HepG2 (cell line): ENCODE measurements around the gene RNF222. TPM values are rescaled to one million over a fixed set of nuclear protein-coding genes. Genes with fewer than 3 reads are reported as not detected.

Experiments
- ARNTL ChIP-seq: sonication (generic); formaldehyde crosslinking; IDR thresholded peaks from 2 replicates; pipeline ENCODE4 v1.4.0; 2020; ENCODE audit warnings: mild to moderate bottlenecking, missing genetic modification reagents
- ASH2L ChIP-seq: fragments of 300-600, 200-600 bp; sonication (generic); IDR thresholded peaks from 2 replicates; pipeline ENCODE4 v1.7.0; 2017; ENCODE audit warnings: low read depth, mild to moderate bottlenecking, moderate library complexity, mixed read lengths, low read length; ENCODE audit not compliant: insufficient read length
- KDM5A ChIP-seq: fragments of 200-600 bp; sonication (generic); IDR thresholded peaks from 2 replicates; pipeline ENCODE4 v1.7.0; 2018; ENCODE audit warnings: antibody characterized with exemption, mild to moderate bottlenecking, low read length, borderline replicate concordance
- KMT2A ChIP-seq: sonication (generic); formaldehyde crosslinking; IDR thresholded peaks from 2 replicates; pipeline ENCODE4 v1.4.0; 2020; ENCODE audit warnings: missing genetic modification reagents
- KMT2B ChIP-seq: IDR thresholded peaks from 2 replicates; pipeline ENCODE4 v1.6.1; 2016; ENCODE audit warnings: missing genetic modification reagents, missing compliant biosample characterization
- LBX2 ChIP-seq: sonication (generic); formaldehyde crosslinking; IDR thresholded peaks from 2 replicates; pipeline ENCODE4 v1.5.0; 2020; ENCODE audit warnings: missing genetic modification reagents, mild to moderate bottlenecking, borderline replicate concordance
- MIER2 ChIP-seq: IDR thresholded peaks from 2 replicates; pipeline ENCODE4 v1.6.1; 2016; ENCODE audit warnings: missing biosample characterization, missing genetic modification reagents
- NCOA2 ChIP-seq: sonication (generic); formaldehyde crosslinking; IDR thresholded peaks from 2 replicates; pipeline ENCODE4 v1.8.0; 2022; ENCODE audit warnings: inconsistent platforms
- NFRKB ChIP-seq: fragments of 450-650 bp; IDR thresholded peaks from 2 replicates; pipeline ENCODE4 v1.6.1; 2017
- TCF7 ChIP-seq: sonication (generic); IDR thresholded peaks from 2 replicates; pipeline ENCODE4 v1.6.1; 2016; ENCODE audit warnings: antibody characterized with exemption, low read depth
- TOPORS ChIP-seq: sonication (generic); formaldehyde crosslinking; IDR thresholded peaks from 2 replicates; pipeline ENCODE4 v1.8.0; 2023; ENCODE audit warnings: mild to moderate bottlenecking, missing genetic modification reagents
- YEATS2 ChIP-seq: sonication (generic); formaldehyde crosslinking; IDR thresholded peaks from 2 replicates; pipeline ENCODE4 v1.4.0; 2020; ENCODE audit warnings: missing genetic modification reagents, borderline replicate concordance
- ZMYM2 ChIP-seq: sonication (generic); formaldehyde crosslinking; IDR thresholded peaks from 2 replicates; pipeline ENCODE4 v1.8.0; 2022; ENCODE audit warnings: mild to moderate bottlenecking, missing genetic modification reagents
- ZNF225 ChIP-seq: sonication (generic); formaldehyde crosslinking; IDR thresholded peaks from 2 replicates; pipeline ENCODE4 v1.4.0; 2020; ENCODE audit warnings: mild to moderate bottlenecking, missing genetic modification reagents
- ZNF232 ChIP-seq: sonication (generic); formaldehyde crosslinking; IDR thresholded peaks from 2 replicates; pipeline ENCODE4 v1.4.0; 2020; ENCODE audit warnings: missing genetic modification reagents, borderline replicate concordance
- ZNF235 ChIP-seq: sonication (generic); formaldehyde crosslinking; IDR thresholded peaks from 2 replicates; pipeline ENCODE4 v1.8.1; 2023; ENCODE audit warnings: mild to moderate bottlenecking, missing genetic modification reagents, borderline replicate concordance
- ZNF501 ChIP-seq: sonication (generic); formaldehyde crosslinking; IDR thresholded peaks from 2 replicates; pipeline ENCODE4 v1.5.1; 2020; ENCODE audit warnings: mild to moderate bottlenecking, moderate library complexity, missing genetic modification reagents
- ZNF510 ChIP-seq: sonication (generic); formaldehyde crosslinking; IDR thresholded peaks from 2 replicates; pipeline ENCODE4 v1.4.0; 2020; ENCODE audit warnings: low read depth, mild to moderate bottlenecking, missing genetic modification reagents
- ZNF562 ChIP-seq: sonication (generic); formaldehyde crosslinking; IDR thresholded peaks from 2 replicates; pipeline ENCODE4 v1.8.0; 2022; ENCODE audit warnings: missing genetic modification reagents, borderline replicate concordance
- ZNF615 ChIP-seq: sonication (generic); formaldehyde crosslinking; IDR thresholded peaks from 2 replicates; pipeline ENCODE4 v1.5.0; 2020; ENCODE audit warnings: mild to moderate bottlenecking, missing genetic modification reagents, borderline replicate concordance
- ZSCAN12 ChIP-seq: sonication (generic); formaldehyde crosslinking; IDR thresholded peaks from 2 replicates; pipeline ENCODE4 v1.9.0; 2021; ENCODE audit warnings: mild to moderate bottlenecking, missing genetic modification reagents
- polyA plus RNA-seq, 8 experiments: library from polyadenylated mRNA; depleted of rRNA in 3 of 8; stranded (reverse) in 7 of 8; unstranded in 1 of 8; fragments of >200 nt; fragmentation: Illumina TruSeq in 4 of 8; extraction: Trizol in 4 of 8; gene quantifications; 2 replicates each; pipeline versions ENCODE4 v1.2.1 to v1.2.3, GENCODE V29; 2011 to 2016; ENCODE audit warnings: low read depth in 4 of 8, missing spikeins in 1 of 8, mixed read lengths in 1 of 8; ENCODE audit not compliant: insufficient read depth in 1 of 8
- total RNA-seq, 5 experiments: library from RNA; depleted of rRNA; stranded (reverse); fragments of >200 nt; fragmentation: Illumina TruSeq; extraction: Trizol; gene quantifications; 2 replicates each; pipeline ENCODE4 v1.2.3, GENCODE V29; 2016; ENCODE audit warnings: low read depth in 1 of 5
- TF ChIP-seq, protein P1 (sequence below): sonication (generic); formaldehyde crosslinking; IDR thresholded peaks from 2 replicates; pipeline ENCODE4 v1.9.0; 2021; ENCODE audit warnings: missing genetic modification reagents, mild to moderate bottlenecking, borderline replicate concordance
- TF ChIP-seq, protein P2 (sequence below): sonication (generic); formaldehyde crosslinking; IDR thresholded peaks from 2 replicates; pipeline ENCODE4; 2020; ENCODE audit warnings: missing genetic modification reagents, mild to moderate bottlenecking, borderline replicate concordance
- TF ChIP-seq, protein P3 (sequence below): sonication (generic); formaldehyde crosslinking; IDR thresholded peaks from 2 replicates; pipeline ENCODE4 v1.4.0; 2020; ENCODE audit warnings: missing genetic modification reagents

RNF222 gene
- total and polyA plus RNA-seq, 2 of the 13 experiments (the other 11 are each of a cell fraction or from before 2014, with no cell fraction given): not detected

GRCh38 chr17:8382880-8383142 lies 14.8 kb downstream of the RNF222 start (continued):
- TF ChIP-seq ARNTL (CRISPR knock-in tag) (0 out of 2 replicates have a peak, but pooled peaks have one; percentile 14), ZNF235 (no peak), ZNF510 (CRISPR knock-in tag) (peak; percentile 76; the same call in 1 of the 2 replicates), KDM5A (peak; percentile 88; the same call in 1 of the 2 replicates), KMT2A (CRISPR knock-in tag) (no peak), TOPORS (CRISPR knock-in tag) (0 out of 2 replicates have a peak, but pooled peaks have one; percentile 60), KMT2B (CRISPR knock-in tag) (no peak), MIER2 (CRISPR knock-in tag) (no peak), YEATS2 (CRISPR knock-in tag) (no peak), ASH2L (peak; percentile 79), NFRKB (peak; percentile 47; the same call in 1 of the 2 replicates), NCOA2 (CRISPR knock-in tag) (no peak), TCF7 (no peak), ZNF615 (CRISPR knock-in tag) (0 out of 2 replicates have a peak, but pooled peaks have one; percentile 35), ZNF225 (peak; percentile 79; the same call in 1 of the 2 replicates), ZNF562 (CRISPR knock-in tag) (no peak), ZNF501 (CRISPR knock-in tag) (no peak), ZSCAN12 (CRISPR knock-in tag) (0 out of 2 replicates have a peak, but pooled peaks have one; percentile 29), ZMYM2 (no peak), ZNF232 (CRISPR knock-in tag) (peak; percentile 70; the same call in 1 of the 2 replicates), LBX2 (no peak)
- TF ChIP-seq, protein P1, sequence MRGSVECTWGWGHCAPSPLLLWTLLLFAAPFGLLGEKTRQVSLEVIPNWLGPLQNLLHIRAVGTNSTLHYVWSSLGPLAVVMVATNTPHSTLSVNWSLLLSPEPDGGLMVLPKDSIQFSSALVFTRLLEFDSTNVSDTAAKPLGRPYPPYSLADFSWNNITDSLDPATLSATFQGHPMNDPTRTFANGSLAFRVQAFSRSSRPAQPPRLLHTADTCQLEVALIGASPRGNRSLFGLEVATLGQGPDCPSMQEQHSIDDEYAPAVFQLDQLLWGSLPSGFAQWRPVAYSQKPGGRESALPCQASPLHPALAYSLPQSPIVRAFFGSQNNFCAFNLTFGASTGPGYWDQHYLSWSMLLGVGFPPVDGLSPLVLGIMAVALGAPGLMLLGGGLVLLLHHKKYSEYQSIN: no peak
- TF ChIP-seq, protein P2, sequence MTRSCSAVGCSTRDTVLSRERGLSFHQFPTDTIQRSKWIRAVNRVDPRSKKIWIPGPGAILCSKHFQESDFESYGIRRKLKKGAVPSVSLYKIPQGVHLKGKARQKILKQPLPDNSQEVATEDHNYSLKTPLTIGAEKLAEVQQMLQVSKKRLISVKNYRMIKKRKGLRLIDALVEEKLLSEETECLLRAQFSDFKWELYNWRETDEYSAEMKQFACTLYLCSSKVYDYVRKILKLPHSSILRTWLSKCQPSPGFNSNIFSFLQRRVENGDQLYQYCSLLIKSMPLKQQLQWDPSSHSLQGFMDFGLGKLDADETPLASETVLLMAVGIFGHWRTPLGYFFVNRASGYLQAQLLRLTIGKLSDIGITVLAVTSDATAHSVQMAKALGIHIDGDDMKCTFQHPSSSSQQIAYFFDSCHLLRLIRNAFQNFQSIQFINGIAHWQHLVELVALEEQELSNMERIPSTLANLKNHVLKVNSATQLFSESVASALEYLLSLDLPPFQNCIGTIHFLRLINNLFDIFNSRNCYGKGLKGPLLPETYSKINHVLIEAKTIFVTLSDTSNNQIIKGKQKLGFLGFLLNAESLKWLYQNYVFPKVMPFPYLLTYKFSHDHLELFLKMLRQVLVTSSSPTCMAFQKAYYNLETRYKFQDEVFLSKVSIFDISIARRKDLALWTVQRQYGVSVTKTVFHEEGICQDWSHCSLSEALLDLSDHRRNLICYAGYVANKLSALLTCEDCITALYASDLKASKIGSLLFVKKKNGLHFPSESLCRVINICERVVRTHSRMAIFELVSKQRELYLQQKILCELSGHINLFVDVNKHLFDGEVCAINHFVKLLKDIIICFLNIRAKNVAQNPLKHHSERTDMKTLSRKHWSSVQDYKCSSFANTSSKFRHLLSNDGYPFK (CRISPR knock-in tag): peak; percentile 56; the same call in 1 of the 2 replicates
- TF ChIP-seq, protein P3, sequence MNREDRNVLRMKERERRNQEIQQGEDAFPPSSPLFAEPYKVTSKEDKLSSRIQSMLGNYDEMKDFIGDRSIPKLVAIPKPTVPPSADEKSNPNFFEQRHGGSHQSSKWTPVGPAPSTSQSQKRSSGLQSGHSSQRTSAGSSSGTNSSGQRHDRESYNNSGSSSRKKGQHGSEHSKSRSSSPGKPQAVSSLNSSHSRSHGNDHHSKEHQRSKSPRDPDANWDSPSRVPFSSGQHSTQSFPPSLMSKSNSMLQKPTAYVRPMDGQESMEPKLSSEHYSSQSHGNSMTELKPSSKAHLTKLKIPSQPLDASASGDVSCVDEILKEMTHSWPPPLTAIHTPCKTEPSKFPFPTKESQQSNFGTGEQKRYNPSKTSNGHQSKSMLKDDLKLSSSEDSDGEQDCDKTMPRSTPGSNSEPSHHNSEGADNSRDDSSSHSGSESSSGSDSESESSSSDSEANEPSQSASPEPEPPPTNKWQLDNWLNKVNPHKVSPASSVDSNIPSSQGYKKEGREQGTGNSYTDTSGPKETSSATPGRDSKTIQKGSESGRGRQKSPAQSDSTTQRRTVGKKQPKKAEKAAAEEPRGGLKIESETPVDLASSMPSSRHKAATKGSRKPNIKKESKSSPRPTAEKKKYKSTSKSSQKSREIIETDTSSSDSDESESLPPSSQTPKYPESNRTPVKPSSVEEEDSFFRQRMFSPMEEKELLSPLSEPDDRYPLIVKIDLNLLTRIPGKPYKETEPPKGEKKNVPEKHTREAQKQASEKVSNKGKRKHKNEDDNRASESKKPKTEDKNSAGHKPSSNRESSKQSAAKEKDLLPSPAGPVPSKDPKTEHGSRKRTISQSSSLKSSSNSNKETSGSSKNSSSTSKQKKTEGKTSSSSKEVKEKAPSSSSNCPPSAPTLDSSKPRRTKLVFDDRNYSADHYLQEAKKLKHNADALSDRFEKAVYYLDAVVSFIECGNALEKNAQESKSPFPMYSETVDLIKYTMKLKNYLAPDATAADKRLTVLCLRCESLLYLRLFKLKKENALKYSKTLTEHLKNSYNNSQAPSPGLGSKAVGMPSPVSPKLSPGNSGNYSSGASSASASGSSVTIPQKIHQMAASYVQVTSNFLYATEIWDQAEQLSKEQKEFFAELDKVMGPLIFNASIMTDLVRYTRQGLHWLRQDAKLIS (CRISPR knock-in tag): no peak
